Inflammatory macrophage treated with lipopolysaccharide for 4 hours (primary cell): ENCODE results near the gene GRM7.

Source experiments
- DNase-seq: peaks from one replicate; pipeline ENCODE4 v3.0.0-alpha.2; 2020

Gene GRM7

DNA sequence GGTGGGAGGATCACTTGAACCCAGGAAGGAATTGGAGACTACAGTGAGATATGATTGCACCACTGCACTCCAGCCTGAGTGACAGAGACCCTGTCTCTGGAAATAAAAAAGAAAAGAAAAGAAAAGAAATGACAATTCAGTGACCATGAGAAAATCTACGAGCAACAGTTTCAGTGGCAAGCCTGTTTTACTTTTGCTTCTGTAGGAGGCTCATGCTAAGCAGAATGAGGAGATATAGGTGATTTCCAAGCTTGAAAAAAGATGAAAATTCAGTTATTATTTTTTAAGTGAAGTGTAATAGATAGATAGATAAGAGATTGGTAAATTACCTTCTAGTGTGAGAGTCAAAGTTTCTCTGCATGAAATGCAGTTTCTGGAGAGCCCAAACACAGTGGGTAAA, 651.1 kb downstream of the GRM7 start:
- no peak for DNase-seq

DNA sequence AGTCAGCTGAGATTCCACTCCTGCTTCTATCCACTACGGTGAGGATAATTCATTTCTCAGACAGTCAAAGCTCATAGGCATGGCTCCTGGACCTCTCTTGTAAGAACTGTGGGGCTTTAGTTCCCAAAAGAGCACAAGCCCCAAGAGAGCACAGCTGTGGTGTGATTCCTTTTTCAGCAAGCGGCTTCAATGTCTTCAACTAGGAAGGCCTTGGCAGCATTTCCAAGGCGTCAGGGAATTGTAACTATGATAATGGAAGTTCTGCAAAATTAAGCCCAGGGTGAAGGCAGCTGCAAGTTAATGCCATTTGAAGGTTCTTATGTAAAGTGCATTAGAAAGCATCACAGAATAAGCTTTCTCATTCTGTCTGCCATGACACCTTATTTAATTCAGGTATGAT, 657.1 kb downstream of the GRM7 start:
- no peak for DNase-seq

DNA sequence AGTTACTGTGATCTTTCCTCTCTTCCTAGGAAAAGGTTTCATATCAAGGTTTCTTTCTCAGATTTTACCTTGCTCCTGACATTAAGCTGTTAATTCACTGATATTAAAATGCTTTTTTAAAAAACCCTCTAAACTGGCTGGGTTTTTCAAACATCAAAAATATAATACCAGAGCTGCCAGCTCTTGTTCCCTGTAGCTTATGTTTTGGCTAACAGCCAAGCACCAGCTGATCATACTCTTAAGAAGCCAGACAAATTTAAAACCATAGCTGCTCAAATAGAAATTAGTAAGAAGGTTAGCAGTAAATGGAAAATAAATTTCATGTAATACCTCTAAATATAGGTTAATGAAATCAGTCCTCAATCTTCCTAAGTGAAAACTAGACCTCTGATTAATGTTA, 657.5 kb downstream of the GRM7 start:
- DNase-seq: no peak

DNA sequence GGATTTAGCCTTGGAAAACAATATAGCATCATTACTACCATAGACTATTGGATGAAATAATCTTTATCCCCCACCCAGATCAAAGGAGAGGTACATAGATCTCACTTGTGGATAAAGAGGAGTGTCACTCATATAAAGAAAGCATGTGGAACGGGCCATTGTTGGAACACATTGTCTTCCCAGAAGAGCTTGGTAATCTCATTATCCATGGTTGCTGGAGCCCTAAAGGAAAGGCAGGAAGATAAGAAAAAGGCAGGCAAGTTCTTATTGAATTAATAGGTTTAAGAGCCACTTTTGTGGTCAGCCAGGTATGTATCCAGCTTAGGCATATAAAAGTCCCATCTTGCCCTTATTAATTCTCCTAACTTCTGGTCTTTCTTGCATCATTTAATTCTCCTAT, 659.1 kb downstream of the GRM7 start:
- DNase-seq: no peak

DNA sequence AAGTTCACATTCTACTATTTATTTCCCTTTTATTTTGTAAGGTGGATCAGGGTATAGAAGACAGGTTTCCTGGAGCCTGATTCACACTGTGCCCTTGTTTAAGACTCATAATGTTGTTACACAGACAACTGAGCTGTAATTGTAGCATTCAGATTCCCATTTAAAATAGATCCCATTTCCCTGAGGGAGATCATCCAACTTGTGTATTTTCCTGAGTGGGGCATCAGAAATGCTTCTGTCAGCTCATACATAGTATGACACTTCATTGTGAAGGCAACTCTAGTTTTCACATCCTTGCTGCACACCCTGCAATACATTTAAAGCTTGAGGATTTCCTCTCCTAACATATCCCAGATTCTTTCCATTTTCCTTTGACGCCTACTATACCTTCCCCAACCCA, 659.7 kb downstream of the GRM7 start:
- no peak for DNase-seq

DNA sequence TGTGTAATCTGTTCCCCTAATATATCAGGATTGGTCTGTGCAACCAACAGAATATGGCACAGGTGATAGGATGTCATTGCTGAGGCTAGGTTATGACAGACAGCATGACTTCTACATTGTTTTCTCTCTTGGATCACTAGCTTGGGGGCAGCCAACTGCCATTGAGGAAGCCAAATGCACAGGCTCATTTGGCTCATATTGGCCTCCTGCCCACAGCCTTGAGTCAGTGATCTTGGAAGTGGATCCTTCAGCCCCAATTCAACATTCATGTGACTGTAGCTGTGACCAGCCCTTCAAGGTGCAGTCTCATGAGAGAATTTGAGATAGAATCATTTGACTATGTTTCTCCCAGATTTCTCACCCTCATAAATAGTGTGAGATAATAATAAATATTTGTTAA, 675.6 kb downstream of the GRM7 start:
- no peak for DNase-seq

DNA sequence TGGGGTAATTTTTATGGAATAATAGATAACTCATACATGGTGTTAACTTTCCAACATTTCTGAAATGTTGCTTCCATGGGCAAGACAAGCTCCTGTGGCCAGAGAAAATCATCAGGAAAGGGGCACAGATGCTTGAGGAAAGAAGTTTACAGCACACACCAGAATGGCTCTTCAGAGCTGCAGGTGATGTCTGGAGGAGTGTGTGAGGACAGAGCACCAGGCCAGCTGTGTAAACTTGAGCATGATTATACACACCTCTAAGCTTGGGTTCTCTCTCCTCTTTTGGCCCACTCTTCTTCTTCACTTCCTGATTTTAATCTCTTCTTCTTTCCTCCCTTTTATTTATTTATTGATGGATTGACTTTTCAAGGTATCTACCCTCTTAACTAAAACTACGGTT, 676.0 kb downstream of the GRM7 start:
- no peak for DNase-seq

DNA sequence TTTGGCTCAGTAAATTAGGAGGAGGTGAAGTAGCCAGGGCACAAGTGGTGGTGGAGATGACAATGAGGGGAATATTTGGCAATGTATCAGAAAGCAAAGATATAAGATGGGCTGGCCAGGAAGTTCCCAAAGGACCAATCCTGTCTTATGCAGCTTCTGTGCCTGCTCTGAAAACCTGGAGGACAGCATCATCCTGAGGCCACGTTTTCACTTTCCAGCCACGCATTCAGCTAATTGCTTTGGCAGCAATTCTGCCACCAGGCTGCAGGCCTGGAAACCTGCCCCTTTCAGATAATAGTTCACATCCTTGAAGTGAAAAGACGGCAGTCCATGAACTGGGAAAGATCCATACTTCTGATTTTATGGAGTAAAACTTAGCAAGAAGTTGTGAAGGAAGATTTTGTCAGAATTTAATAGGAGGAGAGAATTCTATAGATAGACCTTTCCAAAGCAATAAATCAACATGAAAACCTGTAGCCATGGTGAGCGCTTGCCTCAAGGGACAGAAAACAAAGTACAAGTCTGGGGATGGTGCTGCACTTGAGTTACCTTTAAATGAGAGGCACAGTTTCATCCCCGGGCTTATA, 682.5 kb downstream of the GRM7 start:
- no peak for DNase-seq

DNA sequence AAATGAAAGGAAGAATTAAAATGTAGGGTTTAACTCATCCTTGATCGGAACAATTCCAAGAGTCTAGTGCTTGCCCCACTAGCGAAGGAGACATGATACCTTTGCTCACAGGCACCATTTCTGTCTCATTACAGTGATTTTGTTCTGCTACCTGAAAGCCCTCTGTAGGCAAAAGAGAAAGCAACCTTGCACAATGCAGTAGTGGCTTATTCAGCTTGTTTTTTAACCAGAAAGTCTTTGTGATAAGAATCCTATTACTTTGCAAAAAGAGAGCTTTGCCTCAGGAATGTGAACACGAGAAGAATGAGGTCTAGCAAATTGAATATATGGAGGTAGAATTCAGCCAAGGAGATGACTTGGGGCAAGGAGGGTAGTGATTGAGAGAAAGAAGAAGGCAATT, 684.4 kb downstream of the GRM7 start:
- DNase-seq: no peak

DNA sequence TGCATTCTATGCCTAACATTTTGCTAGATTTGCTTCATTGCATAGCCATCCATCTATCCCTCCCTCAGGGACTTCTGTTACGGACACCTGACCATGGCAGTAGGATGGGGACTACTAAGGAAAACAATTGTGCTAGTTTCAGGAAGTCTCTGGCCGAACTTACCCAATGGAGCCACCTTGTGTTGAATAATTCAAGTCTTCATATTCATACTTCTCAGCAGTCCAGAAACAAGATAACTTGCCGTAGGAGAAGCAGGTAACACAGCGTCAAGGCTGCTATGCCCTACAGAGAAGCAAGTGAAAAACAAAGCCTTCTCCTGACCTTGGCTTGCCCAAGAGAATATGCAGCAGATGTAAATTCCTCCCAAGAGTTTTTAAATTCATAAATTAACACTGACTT, 685.3 kb downstream of the GRM7 start:
- DNase-seq: no peak

DNA sequence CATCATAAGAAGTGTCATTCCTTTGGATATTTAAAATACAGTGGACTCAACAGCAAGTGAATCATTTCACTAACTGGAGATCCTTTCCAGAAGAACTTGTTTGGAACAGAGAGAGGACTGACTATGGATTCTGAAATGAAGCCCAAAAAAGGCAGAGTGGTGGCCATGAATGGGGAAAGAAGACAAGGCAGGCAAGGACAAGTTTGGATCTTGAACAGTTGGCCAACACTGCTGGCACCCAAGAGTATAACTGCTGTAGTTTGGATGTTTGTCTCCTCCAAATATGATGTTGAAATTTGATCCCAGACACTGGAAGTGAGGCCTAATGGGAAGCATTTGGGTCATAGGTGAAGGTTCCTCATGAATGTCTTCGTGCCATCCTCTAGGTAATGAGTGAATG, 686.9 kb downstream of the GRM7 start:
- no peak for DNase-seq

DNA sequence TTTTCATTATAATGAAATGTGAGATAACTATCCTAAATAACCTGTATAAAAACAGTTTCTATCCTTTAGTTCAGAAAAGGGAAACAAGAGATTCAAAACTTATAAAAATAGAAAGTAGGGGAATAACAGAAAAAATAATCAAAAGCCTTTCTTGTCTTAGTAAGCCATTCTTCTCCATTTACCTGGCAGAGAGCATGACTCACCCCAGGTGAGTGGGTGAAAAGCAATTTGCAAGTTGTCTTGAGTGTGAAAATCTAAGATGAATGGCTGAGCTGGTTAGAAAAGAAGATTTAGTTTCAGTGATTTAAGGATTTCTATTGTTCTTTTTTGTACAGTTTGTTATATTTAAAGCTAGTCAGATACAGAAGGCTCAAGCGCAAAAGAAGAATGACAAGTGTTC, 702.0 kb downstream of the GRM7 start:
- no peak for DNase-seq

DNA sequence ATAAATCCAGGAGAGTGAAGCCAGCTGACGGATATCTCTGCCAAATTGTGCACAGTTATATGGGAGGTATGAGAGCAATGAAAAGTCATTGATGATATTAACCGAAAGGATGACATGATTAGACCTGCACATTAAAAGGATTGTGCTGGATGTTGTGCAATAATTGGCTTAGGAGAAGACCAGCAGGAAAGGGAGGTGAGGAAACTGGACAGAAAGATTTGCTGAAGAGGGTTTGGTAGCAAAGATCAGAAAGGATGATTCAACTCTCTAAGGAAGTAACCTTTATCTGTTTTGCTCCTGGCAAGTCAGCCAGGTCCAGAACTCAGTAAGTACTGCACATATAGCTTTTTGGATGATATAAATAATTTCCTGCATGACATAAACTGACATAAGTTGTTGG, 704.7 kb downstream of the GRM7 start:
- no peak for DNase-seq

DNA sequence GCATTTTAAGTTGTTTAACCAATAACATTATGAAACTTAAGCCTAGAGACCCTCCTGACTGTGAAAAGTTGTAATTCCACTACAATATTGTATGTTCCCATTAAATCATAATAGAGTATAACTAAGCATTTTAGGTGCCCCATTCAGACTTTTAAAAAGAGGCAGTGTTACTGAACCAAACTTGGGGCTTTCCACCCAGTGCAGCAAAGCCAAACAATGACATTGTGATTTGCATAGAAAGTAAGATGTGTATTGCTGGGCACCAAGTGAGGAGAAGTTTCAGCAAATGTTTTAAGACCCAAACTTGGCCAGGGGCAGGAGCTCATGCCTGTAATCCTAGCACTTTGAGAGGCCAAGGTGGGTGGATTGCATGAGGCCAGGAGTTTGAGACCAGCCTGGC, 706.2 kb downstream of the GRM7 start:
- no peak for DNase-seq

DNA sequence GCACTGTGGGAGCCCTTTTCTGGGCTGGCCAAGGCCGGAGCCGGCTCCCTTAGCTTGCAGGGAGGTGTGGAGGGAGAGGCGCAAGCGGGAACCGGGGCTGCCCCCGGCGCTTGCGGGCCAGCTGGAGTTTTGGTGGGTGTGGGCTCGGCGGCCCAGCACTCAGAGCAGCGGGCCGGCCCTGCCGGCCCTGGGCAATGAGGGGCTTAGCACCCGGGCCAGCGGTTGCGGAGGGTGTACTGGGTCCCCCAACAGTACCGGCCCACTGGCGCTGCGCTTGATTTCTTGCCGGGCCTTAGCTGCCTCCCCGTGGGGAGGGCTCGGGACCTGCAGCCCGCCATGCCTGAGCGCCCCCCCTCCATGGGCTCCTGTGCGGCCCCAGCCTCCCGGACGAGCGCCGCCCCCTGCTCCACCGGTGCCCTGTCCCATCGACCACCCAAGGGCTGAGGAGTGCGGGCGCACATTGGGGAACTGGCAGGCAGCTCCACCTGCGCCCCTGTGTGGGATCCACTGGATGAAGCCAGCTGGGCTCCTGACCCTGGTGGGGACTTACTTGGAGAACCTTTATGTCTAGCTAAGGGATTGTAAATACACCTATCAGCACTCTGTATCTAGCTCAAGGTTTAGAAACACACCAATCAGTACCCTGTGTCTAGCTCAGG, 707.7 kb downstream of the GRM7 start:
- DNase-seq: no peak

DNA sequence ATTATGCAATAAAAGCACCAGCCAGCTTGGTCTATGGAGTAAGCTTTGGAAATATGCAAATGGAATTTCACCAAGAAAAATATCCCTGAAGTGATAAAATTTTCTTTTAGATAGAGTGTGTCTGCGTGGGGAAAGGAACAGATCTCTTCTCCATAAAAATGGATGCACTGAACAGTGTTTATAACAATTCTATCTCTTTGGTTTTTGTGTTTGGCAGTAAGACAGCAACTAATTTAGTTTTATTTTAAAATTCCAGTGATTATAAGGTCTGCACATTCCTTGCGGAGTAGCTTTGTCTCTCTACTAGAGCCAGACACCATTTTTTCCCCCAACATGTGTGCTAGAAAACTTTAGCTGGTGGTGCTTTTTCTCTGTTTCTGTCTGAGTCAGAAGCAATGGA, 712.4 kb downstream of the GRM7 start:
- DNase-seq: no peak

DNA sequence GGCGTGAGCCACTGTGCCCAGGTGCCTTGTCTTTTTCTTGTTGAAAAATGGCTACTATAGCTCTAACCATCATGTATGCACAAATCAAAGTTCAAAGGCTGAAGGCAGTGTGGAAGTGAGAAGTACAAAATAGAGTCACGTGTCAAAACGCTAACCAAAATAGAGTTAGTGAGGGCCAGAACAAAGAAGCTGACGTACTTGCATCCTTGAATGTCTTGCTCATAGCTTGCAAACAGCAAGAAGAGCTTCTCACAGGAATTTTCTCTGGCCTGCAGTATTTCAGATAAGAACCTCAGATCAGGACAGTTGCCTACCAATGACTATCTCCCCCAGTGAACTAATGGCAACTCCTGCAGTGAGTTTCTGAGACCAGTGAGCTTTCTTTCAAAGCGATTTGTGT, 713.5 kb downstream of the GRM7 start:
- no peak for DNase-seq

DNA sequence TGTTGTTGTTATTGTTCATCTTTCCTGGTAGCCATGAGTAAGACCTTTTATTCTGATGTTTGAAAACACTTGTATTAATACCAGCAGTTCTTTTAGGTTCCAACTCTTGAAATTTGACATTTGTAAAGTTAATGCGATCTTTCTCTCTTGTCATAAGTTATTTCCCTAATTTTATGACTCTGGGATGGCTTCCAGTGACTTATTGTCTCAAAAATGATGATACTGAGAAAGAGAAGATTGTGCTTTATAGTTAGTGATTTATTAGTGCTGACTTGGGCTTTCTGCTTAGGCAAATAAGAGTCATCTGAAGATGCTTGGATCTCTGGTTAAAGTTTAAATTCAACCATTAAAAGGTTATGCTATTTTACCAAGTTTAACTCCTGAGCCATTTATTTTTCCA, 715.2 kb downstream of the GRM7 start:
- no peak for DNase-seq

DNA sequence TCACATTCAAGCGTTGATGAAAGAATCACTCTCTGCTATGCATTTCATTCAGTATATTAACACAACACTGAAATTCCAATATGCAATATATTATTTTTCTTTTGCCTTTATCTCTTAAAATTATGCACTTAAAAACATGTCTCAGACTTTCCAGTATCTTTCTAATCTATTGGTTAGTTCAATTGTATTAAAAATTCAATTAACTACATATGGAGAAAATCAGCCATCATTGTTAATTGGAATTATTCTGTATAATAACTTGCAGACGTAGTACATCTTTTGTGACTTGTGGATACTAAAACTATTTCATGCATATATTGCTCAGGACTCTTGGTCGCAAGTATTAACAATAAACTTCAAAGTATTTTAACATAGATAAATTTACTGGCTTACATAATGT, 715.6 kb downstream of the GRM7 start:
- no peak for DNase-seq

DNA sequence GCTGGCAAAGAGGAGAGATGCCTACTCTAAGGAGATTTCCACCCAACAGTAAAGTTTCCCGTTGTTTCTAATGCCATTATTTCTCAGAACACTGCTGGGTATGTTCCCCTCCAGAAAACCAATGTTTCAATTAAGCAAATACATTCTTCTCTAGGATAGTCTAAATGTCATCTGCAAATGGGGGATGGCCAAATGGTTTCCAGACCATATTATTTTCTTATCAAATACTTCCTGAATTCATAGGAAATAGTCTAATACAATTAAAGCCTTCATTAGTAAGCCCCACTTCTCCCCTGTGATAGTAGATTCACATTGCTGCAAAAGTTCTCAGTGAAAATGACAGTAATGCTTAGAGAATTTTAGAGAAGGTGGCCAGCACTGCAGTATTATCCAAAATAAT, 716.6 kb downstream of the GRM7 start:
- DNase-seq: no peak

DNA sequence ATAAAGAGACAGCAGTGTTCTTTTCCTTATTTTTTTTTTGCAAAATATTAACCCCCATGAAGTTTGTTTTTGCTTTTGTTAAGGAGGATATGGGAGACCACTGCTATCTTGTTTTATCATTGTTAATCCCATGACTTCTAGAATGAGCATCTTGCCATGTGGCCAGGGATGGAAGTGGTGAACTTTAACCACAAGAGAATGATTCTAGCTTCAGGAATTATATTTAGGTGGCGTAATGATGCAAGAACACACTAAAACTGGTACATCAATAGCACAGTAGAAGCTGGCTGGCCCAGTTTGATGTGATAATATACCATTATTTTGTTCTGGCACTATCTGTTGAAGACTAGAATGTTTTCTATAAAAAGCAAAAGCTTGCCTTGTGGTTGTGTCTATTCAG, 720.9 kb downstream of the GRM7 start:
- no peak for DNase-seq

DNA sequence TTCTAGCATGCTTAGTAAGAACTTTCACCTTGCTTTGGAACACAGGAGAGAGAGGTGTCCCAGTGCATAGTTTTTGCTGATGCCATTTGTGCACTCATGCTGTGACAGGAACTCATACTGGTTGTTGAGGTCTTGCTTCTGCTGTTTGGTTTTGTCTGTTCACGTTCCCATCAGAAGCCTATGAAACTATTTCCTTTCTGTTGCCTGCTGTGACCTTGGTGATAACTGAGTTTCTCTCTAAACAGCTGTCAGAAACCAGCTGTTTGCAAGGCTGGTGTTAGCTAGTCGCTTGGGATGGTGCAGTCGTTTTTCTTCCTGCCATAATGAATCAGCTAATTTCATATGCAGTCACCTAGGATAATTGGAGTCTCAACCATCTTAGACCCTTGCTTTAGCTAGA, 724.1 kb downstream of the GRM7 start:
- no peak for DNase-seq

DNA sequence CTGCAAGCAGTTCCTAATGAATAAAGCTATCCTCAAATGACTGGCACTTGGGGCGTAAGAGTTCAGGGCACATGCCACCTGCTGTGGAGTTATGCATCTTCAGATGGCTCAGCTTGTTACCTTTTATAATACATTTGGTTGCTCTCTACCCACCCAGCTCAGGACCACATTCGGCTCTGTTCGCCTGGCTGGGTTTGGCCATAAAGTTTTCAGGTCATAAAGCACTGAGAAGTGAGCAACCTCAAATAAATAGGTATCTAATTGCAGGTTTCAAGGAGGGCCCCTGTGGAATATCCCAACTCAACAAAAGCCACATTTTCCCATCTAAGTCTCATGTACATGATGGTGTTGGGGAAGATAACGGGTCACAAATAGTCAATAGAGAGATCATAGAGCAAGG, 727.3 kb downstream of the GRM7 start:
- no peak for DNase-seq

DNA sequence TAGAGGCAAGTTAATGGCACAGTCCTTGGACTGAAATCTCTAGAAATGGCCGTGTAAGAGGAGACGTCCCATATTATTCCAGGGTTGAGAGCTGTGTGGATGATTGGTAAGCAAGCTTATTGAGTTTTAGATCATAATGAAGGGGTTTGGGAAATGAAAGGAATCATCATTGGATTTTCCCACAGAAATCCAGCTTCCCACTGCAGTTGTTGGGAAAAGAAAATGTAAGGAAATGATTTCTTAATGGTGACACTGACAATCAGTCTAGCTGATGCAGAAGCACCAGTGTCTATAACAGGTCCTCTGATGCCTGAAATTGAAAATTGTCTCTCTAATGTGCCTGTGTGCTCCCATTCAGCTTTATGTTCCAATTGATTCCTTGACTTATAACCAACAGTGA, 728.6 kb downstream of the GRM7 start:
- DNase-seq: no peak

DNA sequence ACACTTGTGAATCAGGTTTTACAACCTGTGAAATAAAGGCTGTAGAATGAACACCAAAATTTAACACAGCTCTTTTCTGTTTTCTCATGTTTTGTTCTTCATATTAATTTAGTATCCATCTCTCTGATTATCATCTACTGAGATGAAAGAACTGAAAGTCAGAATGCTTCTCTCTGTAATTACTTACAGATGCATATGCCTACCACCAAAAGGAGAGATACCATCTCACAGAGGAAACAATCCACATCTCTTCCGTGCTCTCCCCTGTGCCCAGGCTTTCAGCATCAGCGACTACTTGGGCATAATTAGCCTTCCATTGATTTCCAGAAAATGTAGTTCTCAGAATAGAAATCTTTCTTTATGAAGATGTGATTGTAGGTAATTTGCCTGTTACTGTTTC, 741.4 kb downstream of the GRM7 start:
- no peak for DNase-seq

DNA sequence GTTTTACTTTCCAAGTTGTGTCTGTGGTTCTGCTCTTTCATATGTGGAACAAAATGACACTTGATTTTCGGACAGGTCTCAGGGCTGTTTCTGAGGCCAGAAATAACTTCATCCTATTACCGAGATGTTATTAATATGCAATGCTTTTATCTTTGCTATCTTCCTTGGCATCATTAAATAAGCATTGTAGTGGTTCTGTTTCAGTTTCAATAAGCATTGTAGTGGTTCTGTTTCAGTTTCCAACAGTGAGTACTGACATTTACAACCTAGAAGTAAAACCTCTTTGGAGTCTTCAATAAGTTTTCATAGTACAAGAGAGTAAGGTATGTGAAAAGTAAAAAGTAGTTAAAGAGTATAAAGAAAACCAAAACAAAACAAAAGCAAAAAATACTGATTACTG, 746.2 kb downstream of the GRM7 start:
- DNase-seq: peak; percentile 31
